Measurements from ENCODE around the gene PHC2. TPM values are rescaled to one million over a fixed set of nuclear protein-coding genes. Genes with fewer than 3 reads are reported as not detected.

PHC2 gene
- total RNA-seq, 1 experiment from 2014 or later, result 176 TPM

- H3K9me3 ChIP-seq (ENCODE audit: control insufficient read depth in 1 of 2, insufficient read depth in 1 of 2, low read depth in 1 of 2, low read length in 2 of 2), result no peaks in the 10 kb centered on the region
- H3K9me2 ChIP-seq (ENCODE audit: insufficient read depth), result no peaks in the 10 kb centered on the region
- no peak overlapping the region for H3K4me2 ChIP-seq (ENCODE audit: low read length)
- CTCF ChIA-PET, result no interaction called here
- BruUV-seq (replicated peaks), result no TSS peak
- no peaks in the 10 kb centered on the region for H4K20me1 ChIP-seq (ENCODE audit: insufficient read depth)
- H3K27ac ChIP-seq (ENCODE audit: low read depth, low read length), result no peak overlapping the region
- 0 out of 4 replicates have a peak, but pooled peaks cover 0 to 3% of the 10 kb centered on the region in 2 experiments for H3K4me1 ChIP-seq (ENCODE audit: control insufficient read depth in 1 of 2, insufficient read depth in 2 of 2, low read length in 2 of 2)
- H3K36me3 ChIP-seq (ENCODE audit: control insufficient read depth in 1 of 2, insufficient read depth in 2 of 2, low read length in 2 of 2), result peaks cover 43 to 64% of the 10 kb centered on the region in 2 experiments
- POLR2A ChIA-PET, result no interaction called here
- no peak for DNase-seq (ENCODE audit: low read depth, low spot score)
- RAD21 ChIA-PET (ENCODE audit: low non-redundant PET in 1 of 2, low total read pairs in 2 of 2, uncharacterized antibody in 2 of 2, unreplicated experiment in 2 of 2), result no interaction called here
- no peaks in the 10 kb centered on the region for H3K27me3 ChIP-seq (ENCODE audit: insufficient read depth, low read length)
- no peak overlapping the region for H3K9ac ChIP-seq (ENCODE audit: low read length)
- H2AFZ ChIP-seq (ENCODE audit: low read depth, low read length, poor library complexity, severe bottlenecking), result no peak overlapping the region
- no peak overlapping the region for H3K4me3 ChIP-seq (replicated peaks in 1 of 2; ENCODE audit: low read depth in 1 of 2, low read length in 2 of 2)
- intact Hi-C loops (cut with micrococcal nuclease), result loop anchor here (5.0 to 10.0 kb wide), 2 partner anchors 107 to 151 kb away; partner anchors contain the start of gene ZSCAN20
- no peak for TF ChIP-seq POLR2A (IDR thresholded peaks at IDR 0.05; ENCODE audit: borderline replicate concordance, extremely low read depth, insufficient read depth, insufficient read length)
- TF ChIP-seq CEBPB (IDR thresholded peaks at IDR 0.05; ENCODE audit: low read depth), result no peak
- TF ChIP-seq EZH2phosphoT487 (IDR thresholded peaks at IDR 0.05; ENCODE audit: borderline replicate concordance), result no peak
- no peak for TF ChIP-seq ZFX (IDR thresholded peaks at IDR 0.05)
- no peak for TF ChIP-seq REST (IDR thresholded peaks at IDR 0.05; ENCODE audit: low read depth)
- no peak for TF ChIP-seq POLR2AphosphoS5 (IDR thresholded peaks at IDR 0.05; ENCODE audit: low read depth, low read length)
- no peak for TF ChIP-seq FOSL1 (IDR thresholded peaks at IDR 0.05; ENCODE audit: low read depth)
- TF ChIP-seq JUND (IDR thresholded peaks at IDR 0.05), result no peak
- no peak for TF ChIP-seq EGR1 (IDR thresholded peaks at IDR 0.05; ENCODE audit: low read depth)
- TF ChIP-seq ZNF274 (IDR thresholded peaks at IDR 0.05; ENCODE audit: low read depth, low read length), result no peak
- TF ChIP-seq SIN3A (IDR thresholded peaks at IDR 0.05; ENCODE audit: low read depth), result no peak
- no peak for TF ChIP-seq YY1 (IDR thresholded peaks at IDR 0.05; ENCODE audit: extremely low read depth, insufficient replicate concordance, low read depth, low read length)
- TF ChIP-seq ATF3 (IDR thresholded peaks at IDR 0.05), result no peak
- TF ChIP-seq ELF1 (IDR thresholded peaks at IDR 0.05; ENCODE audit: borderline replicate concordance, low read depth), result no peak
- no peak for TF ChIP-seq TCF7L2 (IDR thresholded peaks at IDR 0.05; ENCODE audit: borderline replicate concordance, extremely low read depth, insufficient read depth, insufficient read length)
- TF ChIP-seq CTCF (IDR thresholded peaks at IDR 0.05 in 2 of 3, conservative IDR thresholded peaks at IDR 0.05 in 1 of 3; ENCODE audit: borderline replicate concordance in 1 of 3, insufficient read depth in 1 of 3, low read depth in 2 of 3, low read length in 2 of 3), result no peak
- TF ChIP-seq SP1 (IDR thresholded peaks at IDR 0.05; ENCODE audit: low read depth), result no peak
- no peak for TF ChIP-seq CBX3 (IDR thresholded peaks at IDR 0.05; ENCODE audit: low read depth)
- TF ChIP-seq EZH2 (IDR thresholded peaks at IDR 0.05), result no peak
- TF ChIP-seq SRF (IDR thresholded peaks at IDR 0.05; ENCODE audit: low read depth), result no peak
- ATAC-seq, result no peak
- H3K79me2 ChIP-seq (ENCODE audit: insufficient read depth, low read length), result no peaks in the 10 kb centered on the region; the same call in 1 of the 2 replicates
Observed at GRCh38 chr1:33365560-33365997, 65.3 kb downstream of the PHC2 start.

Data from HCT116 (cell line).